ENCODE data around the gene RNF224. TPM values are rescaled to one million over a fixed set of nuclear protein-coding genes. Genes with fewer than 3 reads are reported as not detected.

RNF224 gene
- total RNA-seq, 1 donor from 2014 or later: not detected

DNA sequence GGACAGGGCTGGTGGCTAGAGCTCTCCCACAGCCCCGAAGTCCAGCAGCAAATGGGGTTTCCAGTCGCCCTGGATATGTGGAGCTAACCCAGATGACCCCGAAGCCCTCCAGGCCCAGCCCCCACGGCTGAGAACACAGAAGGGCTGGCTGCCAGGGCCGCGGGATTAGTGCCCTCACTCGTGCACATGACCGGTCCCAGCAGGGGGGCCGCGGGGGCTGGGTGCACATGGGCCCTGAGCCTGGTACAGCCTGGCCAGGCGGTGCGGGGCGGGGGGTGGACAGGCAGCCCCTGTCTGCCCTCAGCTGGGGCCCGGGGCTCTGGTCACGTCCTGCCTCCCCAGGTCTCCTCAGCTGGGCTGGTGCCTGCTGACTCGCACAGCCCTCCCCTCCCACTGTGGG, 32.9 kb upstream of the RNF224 start:
- TF ChIP-seq, protein P1, sequence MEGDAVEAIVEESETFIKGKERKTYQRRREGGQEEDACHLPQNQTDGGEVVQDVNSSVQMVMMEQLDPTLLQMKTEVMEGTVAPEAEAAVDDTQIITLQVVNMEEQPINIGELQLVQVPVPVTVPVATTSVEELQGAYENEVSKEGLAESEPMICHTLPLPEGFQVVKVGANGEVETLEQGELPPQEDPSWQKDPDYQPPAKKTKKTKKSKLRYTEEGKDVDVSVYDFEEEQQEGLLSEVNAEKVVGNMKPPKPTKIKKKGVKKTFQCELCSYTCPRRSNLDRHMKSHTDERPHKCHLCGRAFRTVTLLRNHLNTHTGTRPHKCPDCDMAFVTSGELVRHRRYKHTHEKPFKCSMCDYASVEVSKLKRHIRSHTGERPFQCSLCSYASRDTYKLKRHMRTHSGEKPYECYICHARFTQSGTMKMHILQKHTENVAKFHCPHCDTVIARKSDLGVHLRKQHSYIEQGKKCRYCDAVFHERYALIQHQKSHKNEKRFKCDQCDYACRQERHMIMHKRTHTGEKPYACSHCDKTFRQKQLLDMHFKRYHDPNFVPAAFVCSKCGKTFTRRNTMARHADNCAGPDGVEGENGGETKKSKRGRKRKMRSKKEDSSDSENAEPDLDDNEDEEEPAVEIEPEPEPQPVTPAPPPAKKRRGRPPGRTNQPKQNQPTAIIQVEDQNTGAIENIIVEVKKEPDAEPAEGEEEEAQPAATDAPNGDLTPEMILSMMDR (IDR thresholded peaks at IDR 0.05; ENCODE audit: insufficient read depth, low read length, poor library complexity, severe bottlenecking): no peak
- H3K36me3 ChIP-seq (ENCODE audit: control insufficient read depth, insufficient read depth, low read length): no peaks in the 10 kb centered on the region
- no peak overlapping the region for H3K4me3 ChIP-seq (ENCODE audit: low read depth, low read length)
- DNase-seq (ENCODE audit: low read depth): no peak
- H3K27me3 ChIP-seq (ENCODE audit: control insufficient read depth, insufficient read depth, low read length): no peaks in the 10 kb centered on the region

DNA sequence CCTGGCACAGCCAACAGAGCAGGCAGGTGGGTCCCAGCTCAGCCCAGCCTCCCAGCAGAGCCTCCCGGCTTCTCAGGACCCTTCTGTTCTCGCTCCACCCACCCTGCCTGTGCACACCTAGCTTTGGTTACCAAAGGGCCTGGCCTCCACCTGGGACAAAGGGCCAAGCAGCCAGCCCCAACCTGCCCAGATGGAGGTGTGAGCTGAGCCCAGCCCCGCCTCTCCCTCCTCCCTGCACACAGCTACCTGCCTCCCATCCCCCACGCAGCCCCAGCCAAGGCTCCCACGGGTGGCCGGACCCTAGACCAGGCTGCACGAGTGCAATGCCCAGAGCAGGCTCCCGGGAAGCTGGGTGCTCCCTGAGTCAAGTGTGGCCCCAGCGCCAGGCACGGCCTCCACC, 32.4 kb upstream of the RNF224 start:
- Histone ChIP-seq H3K27me3 (ENCODE audit: control insufficient read depth, insufficient read depth, low read length) (no peaks in the 10 kb centered on the region), H3K4me3 (ENCODE audit: low read depth, low read length) (no peak overlapping the region), H3K36me3 (ENCODE audit: control insufficient read depth, insufficient read depth, low read length) (no peaks in the 10 kb centered on the region)
- TF ChIP-seq, protein P1 (IDR thresholded peaks at IDR 0.05; ENCODE audit: insufficient read depth, low read length, poor library complexity, severe bottlenecking): no peak
- DNase-seq (ENCODE audit: low read depth): no peak

GRCh38 chr9:137195525-137196220, 31.6 kb upstream of the RNF224 start:
- no peaks in the 10 kb centered on the region for H3K27me3 ChIP-seq (ENCODE audit: control insufficient read depth, insufficient read depth, low read length)
- no peaks in the 10 kb centered on the region for H3K36me3 ChIP-seq (ENCODE audit: control insufficient read depth, insufficient read depth, low read length)
- TF ChIP-seq, protein P1 (IDR thresholded peaks at IDR 0.05; ENCODE audit: insufficient read depth, low read length, poor library complexity, severe bottlenecking): no peak
- no peak overlapping the region for H3K4me3 ChIP-seq (ENCODE audit: low read depth, low read length)
- no peak for DNase-seq (ENCODE audit: low read depth)

DNA sequence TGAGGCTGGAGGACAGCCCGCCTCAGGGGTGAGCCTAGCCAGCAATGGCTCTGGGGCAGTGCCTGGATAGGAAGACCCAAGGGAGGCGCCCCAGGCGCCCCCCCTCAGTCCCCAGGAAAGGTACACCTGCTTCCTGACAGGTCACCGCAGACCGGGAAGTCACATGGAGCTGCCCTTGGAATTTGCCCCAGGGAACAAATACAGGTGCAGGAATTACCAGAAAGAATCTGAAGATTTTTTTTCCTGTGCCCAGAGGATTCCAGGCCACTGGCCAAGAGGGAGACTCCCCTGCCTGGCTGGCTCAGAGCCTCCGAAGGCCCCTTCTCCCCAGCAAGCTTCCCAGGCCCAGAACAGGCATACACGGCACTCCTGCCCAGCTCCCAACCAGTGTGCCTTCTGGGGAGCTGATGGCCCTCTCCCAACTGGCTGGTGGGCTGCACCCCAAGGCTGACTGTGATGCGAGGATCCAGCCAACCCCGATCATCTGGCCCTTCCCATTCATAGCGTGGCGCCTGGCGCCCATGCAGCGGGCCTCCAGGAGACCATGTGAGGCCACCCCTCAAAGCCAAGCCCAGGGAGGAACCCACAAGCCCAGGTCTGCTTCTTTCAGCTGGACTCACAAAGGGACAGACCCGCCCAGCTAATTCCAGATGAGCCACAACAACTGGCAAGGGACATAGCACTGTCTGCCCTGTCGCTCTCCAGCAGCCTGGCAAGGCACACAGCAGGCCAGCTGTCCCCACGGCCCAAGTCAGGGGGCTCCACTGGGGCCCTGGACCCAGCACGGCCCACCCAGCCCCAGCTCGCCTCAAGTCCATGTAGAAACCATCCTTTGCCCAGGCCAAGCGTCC, 29.0 kb upstream of the RNF224 start:
- Histone ChIP-seq H3K4me3 (ENCODE audit: low read depth, low read length) (no peak overlapping the region), H3K36me3 (ENCODE audit: control insufficient read depth, insufficient read depth, low read length) (no peaks in the 10 kb centered on the region), H3K27me3 (ENCODE audit: control insufficient read depth, insufficient read depth, low read length) (no peaks in the 10 kb centered on the region)
- TF ChIP-seq, protein P1 (IDR thresholded peaks at IDR 0.05; ENCODE audit: insufficient read depth, low read length, poor library complexity, severe bottlenecking): no peak
- DNase-seq (ENCODE audit: low read depth): no peak

DNA sequence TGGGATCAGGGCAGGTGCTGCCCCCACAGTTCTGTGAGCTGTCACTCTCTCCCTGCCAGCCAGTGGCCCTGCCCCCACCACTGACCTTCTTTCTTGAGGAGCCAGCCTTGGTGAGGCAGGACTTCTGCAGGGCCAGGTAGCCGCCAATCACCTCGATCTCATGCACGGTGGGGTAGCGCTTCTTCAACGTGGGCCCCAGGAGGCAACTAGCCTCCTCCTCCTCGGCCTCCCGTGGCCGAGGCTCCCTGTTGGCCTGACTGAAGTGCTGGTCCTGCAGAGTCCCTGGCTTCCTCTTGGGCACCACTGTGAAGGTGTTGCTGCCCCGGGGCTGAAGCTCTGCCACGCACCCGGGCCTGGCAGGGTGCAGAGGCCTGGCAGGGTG, 28.4 kb upstream of the RNF224 start:
- Histone ChIP-seq H3K36me3 (ENCODE audit: control insufficient read depth, insufficient read depth, low read length) (no peaks in the 10 kb centered on the region), H3K4me3 (ENCODE audit: low read depth, low read length) (no peak overlapping the region), H3K27me3 (ENCODE audit: control insufficient read depth, insufficient read depth, low read length) (no peaks in the 10 kb centered on the region)
- no peak for DNase-seq (ENCODE audit: low read depth)
- TF ChIP-seq, protein P1 (IDR thresholded peaks at IDR 0.05; ENCODE audit: insufficient read depth, low read length, poor library complexity, severe bottlenecking): no peak

All from kidney epithelial cell (primary cell).